ENCODE data around the gene DDI1.
"Not testable (repeated sequence)": the region's sequence is repeated elsewhere in the genome, so short reads cannot be mapped to it uniquely, and the experiment has no call there.

Gene DDI1

DNA sequence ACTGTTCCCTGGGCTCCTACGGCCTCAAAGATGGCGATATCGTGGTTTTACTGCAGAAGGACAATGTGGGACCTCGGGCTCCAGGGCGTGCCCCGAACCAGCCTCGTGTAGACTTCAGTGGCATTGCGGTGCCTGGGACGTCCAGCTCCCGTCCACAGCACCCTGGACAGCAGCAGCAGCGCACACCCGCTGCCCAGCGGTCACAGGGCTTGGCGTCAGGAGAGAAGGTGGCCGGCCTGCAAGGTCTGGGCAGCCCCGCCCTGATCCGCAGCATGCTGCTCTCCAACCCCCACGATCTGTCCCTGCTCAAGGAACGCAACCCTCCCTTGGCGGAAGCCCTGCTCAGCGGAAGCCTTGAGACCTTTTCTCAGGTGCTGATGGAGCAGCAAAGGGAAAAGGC, 555 bp downstream of the DDI1 start:
- in situ Hi-C loops (cut with MboI; ENCODE audit: low sequenced_read_pairs): no loop called here

DNA sequence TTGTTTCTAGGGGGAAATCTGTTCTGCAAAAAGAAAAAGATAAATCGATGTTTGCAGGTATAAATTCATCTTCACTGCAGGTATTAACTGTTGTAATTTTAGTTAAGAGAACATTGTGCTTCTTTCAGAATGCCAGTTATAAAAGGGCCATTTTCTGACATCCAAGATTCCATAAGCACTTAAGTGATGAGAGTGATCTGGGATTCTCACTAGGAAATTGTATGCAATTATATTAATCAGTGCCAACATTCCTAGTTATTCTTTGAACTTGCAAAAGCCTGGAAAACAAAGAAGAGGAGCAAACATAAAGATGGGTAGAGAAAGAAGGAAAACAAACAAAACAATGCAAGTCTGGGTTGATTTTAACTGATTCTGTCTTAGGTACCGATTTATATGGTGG, 5.4 kb downstream of the DDI1 start:
- in situ Hi-C loops (cut with MboI; ENCODE audit: low sequenced_read_pairs): no loop called here

DNA sequence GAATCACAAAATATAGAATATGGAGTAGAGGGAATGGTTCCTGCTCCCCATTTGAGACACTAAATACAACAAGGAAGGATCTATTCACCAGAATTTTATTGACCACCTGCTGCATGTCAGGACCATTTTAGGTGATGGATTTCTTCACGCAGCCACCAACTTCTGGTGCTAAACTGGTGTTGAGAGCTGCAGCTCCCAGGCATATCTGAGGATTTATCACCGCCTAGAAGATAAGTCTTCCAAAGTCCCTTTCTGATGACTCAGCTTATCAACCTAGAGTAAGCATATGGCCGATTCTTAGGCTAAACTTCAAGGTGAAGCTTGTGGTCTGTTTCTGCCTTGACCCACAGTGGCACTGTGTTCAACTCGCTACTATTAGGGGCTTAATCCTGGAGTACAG, 6.7 kb downstream of the DDI1 start:
- in situ Hi-C loops (cut with MboI; ENCODE audit: low sequenced_read_pairs): no loop called here

GRCh38 chr11:104043678-104044239, 7.3 kb downstream of the DDI1 start:
- in situ Hi-C loops (cut with MboI; ENCODE audit: low sequenced_read_pairs): no loop called here

GRCh38 chr11:104046331-104046730, 9.9 kb downstream of the DDI1 start:
- in situ Hi-C loops (cut with MboI; ENCODE audit: low sequenced_read_pairs): no loop called here

- in situ Hi-C loops (cut with MboI; ENCODE audit: low sequenced_read_pairs): not testable (repeated sequence)
Observed at GRCh38 chr11:104046858-104047257, 10.4 kb downstream of the DDI1 start.

DNA sequence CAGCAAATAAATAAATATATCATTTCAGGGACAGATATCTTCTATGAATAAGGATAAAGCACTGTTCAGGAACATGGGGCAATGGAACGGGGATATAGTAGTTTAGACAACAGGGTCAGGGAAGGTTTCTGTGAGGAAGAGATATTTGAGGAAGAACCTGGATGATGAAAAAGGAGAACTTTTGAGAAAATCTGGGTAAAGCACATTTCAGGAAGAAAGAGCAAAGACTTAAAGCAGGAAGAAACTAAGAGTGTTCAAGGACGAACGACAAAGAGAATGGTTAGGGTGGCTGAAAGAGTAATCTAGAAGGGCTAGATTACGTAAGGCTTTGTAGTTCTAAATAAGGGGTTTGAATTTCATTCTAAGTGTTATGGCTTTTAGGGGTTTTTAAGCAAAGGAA, 12.7 kb downstream of the DDI1 start:
- in situ Hi-C loops (cut with MboI; ENCODE audit: low sequenced_read_pairs): no loop called here

- in situ Hi-C loops (cut with MboI; ENCODE audit: low sequenced_read_pairs): no loop called here
Observed at GRCh38 chr11:104051778-104052177, 15.3 kb downstream of the DDI1 start.

DNA sequence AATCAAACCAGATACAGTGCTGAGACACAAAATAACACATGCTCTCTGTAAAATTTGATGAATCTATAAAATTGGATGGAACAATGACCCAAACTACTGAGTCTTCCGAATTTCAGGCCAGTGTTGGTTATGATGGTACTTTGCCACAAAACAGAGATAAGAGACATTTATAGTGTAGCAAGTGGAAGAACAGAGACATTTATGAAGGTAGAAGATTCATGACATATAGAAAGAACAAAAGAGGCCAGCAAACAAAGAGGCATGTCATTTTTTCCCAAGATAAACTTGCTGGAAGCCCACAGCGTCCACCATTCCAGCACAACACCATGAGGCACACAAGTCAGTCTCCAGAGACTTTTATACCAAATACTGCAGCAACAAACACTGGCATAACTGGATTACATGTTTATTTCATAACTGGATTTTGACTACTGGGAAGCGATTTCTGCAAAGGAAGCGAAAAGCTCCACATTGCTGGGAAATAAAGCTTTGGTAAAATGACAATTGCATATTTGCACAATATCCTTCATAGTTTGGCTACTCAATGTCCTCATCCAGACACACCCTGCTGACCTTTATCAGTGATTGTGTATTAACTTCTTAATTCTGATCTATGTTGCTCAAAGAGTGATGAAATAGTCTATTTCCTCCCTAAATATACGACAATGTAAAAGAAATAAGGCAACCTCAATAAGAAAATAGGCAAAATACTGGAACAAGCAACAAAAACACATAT, 17.5 kb downstream of the DDI1 start:
- in situ Hi-C loops (cut with MboI; ENCODE audit: low sequenced_read_pairs): no loop called here

DNA sequence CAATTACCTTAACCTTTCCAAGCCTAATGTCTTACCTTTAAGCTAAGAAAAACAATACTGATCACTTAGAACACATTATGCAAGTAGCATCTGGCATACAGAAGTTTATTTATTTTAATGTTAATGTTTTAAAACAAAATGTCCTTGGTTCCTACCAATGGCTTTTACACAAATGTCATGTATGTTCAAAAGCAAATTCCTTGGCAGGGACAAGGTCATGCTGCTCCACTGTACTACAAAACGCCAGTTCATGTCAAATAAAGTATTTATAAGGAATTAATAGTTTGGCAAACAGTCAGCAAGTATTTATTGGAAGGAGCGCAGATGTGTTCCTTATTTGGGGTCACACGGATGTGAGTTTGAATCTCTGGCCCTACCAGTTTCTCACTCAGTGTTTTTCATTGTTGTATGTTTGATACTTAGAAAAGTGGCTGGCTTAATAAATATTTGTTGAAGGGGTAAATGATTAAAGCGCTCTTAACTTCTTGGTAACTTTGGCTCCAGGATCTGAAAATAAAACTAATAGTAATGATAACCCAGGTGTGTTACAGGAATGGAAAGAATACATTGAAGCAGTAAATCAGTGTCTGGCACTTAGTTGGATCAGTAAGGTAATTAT, 18.6 kb downstream of the DDI1 start:
- in situ Hi-C loops (cut with MboI; ENCODE audit: low sequenced_read_pairs): no loop called here

- in situ Hi-C loops (cut with MboI; ENCODE audit: low sequenced_read_pairs): no loop called here
Observed at GRCh38 chr11:104055596-104055995, 19.2 kb downstream of the DDI1 start.

DNA sequence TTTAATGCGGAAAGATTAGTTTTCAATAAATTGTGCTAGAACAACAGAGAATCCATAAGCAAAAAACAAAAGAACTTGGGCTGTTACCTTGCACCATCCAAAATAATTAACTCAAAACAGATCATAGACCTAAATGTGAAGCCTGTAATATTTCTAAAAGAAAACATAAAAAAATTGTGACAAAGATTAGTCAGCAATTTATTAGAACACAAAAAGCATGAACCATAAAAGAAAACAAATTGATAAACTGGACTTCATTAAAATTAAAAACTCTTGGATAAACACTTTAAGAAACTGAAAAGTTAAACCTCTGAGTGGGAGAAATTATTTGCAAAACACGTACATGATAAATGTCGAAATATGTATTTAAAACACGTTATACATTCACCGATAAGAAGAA, 21.5 kb downstream of the DDI1 start:
- in situ Hi-C loops (cut with MboI; ENCODE audit: low sequenced_read_pairs): no loop called here

- in situ Hi-C loops (cut with MboI; ENCODE audit: low sequenced_read_pairs): no loop called here
Observed at GRCh38 chr11:104058680-104059079, 22.2 kb downstream of the DDI1 start.

- in situ Hi-C loops (cut with MboI; ENCODE audit: low sequenced_read_pairs): no loop called here
Observed at GRCh38 chr11:104060004-104060794, 23.8 kb downstream of the DDI1 start.

DNA sequence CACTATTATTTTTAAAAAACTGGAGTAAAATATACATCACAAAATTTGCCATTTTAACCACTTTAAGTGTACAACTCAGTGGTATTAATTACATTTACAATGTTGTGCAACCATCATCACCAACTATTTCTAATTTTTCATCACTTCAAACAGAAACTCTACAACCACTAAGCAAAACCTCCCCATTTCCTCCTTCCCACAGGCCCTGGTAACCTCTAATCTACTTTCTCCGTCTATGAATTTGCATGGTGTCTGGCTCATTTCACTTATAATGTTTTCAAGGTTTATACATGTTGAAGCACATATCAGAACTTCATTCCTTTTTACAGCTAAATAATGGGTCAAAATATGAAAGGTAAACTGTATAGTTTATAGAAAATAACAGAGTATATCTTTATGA, 24.4 kb downstream of the DDI1 start:
- in situ Hi-C loops (cut with MboI; ENCODE audit: low sequenced_read_pairs): no loop called here

GRCh38 chr11:104061853-104062521, 25.5 kb downstream of the DDI1 start:
- in situ Hi-C loops (cut with MboI; ENCODE audit: low sequenced_read_pairs): no loop called here

DNA sequence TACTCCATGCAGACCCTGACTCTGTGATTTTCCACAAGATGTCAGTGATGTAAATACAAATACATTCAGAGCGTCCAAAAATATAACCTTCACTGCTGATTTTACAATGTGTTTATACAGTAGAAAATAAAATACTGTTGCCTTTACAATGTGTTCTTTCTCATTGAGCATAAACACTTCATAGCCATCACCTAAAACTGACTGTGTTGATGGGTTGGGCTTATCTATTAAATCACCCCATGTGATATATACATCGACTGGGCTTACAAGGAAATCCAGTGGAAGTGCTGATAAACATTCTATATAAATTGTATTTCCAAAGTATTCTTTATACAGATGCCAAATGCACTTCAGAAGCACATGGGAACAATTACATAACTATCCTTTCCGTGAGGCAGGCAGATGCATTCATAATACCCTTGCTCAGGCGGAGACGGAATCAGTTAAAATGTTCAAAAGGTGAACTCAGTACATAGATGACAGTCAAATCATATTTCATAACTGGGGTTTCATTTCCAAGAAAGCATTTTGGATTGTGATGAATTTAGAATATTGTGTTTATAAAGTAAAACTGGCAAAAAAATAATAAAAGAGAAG, 27.7 kb downstream of the DDI1 start:
- in situ Hi-C loops (cut with MboI; ENCODE audit: low sequenced_read_pairs): no loop called here

DNA sequence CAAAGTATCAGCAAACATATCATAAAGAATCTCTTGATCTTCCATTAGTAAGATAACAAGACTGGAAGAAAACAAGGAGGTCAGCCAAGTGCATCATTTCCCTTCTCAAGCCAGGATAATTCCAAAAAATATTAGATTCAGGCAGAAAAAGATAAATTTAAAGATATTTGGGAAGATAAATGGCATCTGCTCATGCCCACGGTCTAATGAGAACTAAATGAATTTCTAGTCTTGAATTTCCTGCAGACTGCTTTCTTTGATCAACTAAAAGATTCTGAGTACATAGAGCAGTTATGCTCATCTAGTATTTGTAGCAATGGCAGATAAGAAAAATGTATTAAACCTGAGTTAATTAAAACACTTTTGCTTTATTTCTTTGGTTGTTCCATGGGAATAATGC, 31.1 kb downstream of the DDI1 start:
- in situ Hi-C loops (cut with MboI; ENCODE audit: low sequenced_read_pairs): no loop called here

DNA sequence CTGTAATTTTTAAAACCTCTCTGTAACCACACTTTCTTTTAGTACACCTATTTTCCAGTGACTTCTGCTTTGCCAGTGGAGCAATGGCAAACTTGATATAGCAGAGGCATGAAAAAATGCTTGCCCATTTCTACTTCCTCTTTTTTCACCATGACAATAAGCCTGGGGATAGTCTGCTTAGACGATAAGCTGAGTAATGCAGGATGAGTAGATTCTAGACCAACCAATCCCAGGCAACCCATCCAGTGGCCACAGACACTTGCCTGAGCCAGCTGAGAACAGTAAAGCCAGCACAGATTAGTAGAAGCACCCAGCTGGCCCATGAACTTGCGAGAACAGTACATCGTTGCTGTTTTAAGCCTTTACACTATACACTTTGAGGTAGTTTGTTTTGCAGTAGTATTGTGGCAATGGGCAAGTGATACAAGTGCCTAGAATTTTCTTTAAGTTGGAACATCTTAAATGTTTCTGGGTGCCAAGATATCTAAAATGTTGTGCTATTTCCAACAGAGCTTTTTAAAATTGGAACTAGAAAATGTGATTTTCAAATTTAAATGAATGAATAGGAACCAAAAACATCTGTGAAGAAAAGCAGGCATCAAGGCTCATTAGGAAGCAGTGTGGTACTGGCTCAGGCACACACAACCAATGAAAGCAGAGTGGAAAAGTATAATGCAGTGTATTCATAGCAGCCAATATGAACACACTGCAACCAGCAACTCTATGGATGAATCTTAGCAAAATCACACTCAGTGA, 37.7 kb downstream of the DDI1 start:
- in situ Hi-C loops (cut with MboI; ENCODE audit: low sequenced_read_pairs): no loop called here

DNA sequence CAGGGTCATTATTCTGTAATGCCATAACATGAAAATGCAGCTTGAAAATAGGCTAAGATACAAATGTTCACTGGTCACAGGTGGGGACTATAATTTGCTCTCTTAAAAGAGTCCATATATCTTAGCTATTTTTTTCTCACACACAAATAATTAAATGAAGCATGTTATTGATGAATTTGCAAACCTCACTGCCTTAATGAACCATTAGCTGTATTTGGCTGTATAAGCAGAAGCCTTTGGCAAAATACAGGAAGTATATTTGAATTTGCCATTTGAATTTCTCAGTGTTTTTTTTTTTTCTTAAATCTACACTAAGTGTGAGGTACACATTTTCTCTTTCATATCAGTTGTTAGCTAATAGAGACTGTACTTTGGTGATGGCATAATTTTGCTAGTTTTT, 38.7 kb downstream of the DDI1 start:
- in situ Hi-C loops (cut with MboI; ENCODE audit: low sequenced_read_pairs): no loop called here
